IMR-90 (cell line): ENCODE data around the gene SCN4A. TPM values are rescaled to one million over a fixed set of nuclear protein-coding genes. Genes with fewer than 3 reads are reported as not detected.

Source experiments
- ATAC-seq: fragments of 200-7000 bp; cut with Tn5 transposase; 2 replicates; pipeline ENCODE4 v1.9.1; 2020; ENCODE audit warnings: low read depth, mild to moderate bottlenecking, moderate library complexity
- BruUV-seq: library from RNA; stranded (reverse); fragments of 400-500 nt; replicated peaks from 2 replicates; lab custom pipeline; 2021; lab: Mats Ljungman, UMichigan
- CTCF ChIA-PET: fragments of 300-600 bp; formaldehyde crosslinking; extraction: SDS; loops from one replicate; lab custom pipeline; 2021; ENCODE audit warnings: antibody characterized with exemption; lab: Yijun Ruan, JAX
- POLR2A ChIA-PET: fragments of 300-600 bp; sonication (Branson Sonifier 250); formaldehyde crosslinking; loops from one replicate; lab custom pipeline; 2022; ENCODE audit warnings: antibody characterized with exemption; ENCODE audit not compliant: unreplicated experiment; lab: Charles Lee
- DNase-seq: peaks from one replicate; pipeline ENCODE4 v3.0.0; 2013
- H2AFZ ChIP-seq: replicated peaks from 2 replicates; pipeline ENCODE3; 2013; ENCODE audit warnings: low read length, mild to moderate bottlenecking; ENCODE audit not compliant: poor library complexity
- H2AK5ac ChIP-seq: 2 replicates; pipeline ENCODE4 v1.6.1; 2013; ENCODE audit warnings: low read depth, low read length, inconsistent platforms
- H2AK9ac ChIP-seq: replicated peaks from 2 replicates; pipeline ENCODE3; 2013; ENCODE audit warnings: mild to moderate bottlenecking, low read depth, low read length, moderate library complexity; ENCODE audit not compliant: poor library complexity
- H2BK120ac ChIP-seq: 2 replicates; pipeline ENCODE4 v1.6.1; 2013; ENCODE audit warnings: low read depth, low read length, inconsistent platforms
- H2BK15ac ChIP-seq: 3 replicates; pipeline ENCODE4 v1.6.1; 2013; ENCODE audit warnings: low read depth, low read length, inconsistent platforms
- H2BK20ac ChIP-seq: 2 replicates; pipeline ENCODE4 v1.6.1; 2013; ENCODE audit warnings: low read depth, mild to moderate bottlenecking, inconsistent platforms, low read length, moderate library complexity
- H2BK5ac ChIP-seq: 2 replicates; pipeline ENCODE4 v1.6.1; 2013; ENCODE audit warnings: mild to moderate bottlenecking, low read depth, low read length, inconsistent platforms; ENCODE audit not compliant: poor library complexity, severe bottlenecking
- H3K14ac ChIP-seq: replicated peaks from 2 replicates; pipeline ENCODE4 v1.6.1; 2013; ENCODE audit warnings: low read depth, low read length, inconsistent platforms
- H3K18ac ChIP-seq: 2 replicates; pipeline ENCODE4 v1.6.1; 2013; ENCODE audit warnings: low read depth, low read length, control low read depth
- H3K23ac ChIP-seq: 2 replicates; pipeline ENCODE4 v1.6.1; 2013; ENCODE audit warnings: low read depth, low read length, inconsistent platforms
- H3K27ac ChIP-seq: 2 replicates; pipeline ENCODE4 v1.5.1; 2013; ENCODE audit warnings: mild to moderate bottlenecking, control low read depth, low read length; ENCODE audit not compliant: insufficient read depth
- H3K27me3 ChIP-seq: 2 replicates; pipeline ENCODE4 v1.6.1; 2013; ENCODE audit warnings: low read length; ENCODE audit not compliant: control insufficient read depth, insufficient read depth
- H3K36me3 ChIP-seq: 2 replicates; pipeline ENCODE4 v1.6.1; 2013; ENCODE audit warnings: low read length, mixed read lengths; ENCODE audit not compliant: control insufficient read depth, insufficient read depth
- H3K4ac ChIP-seq: 2 replicates; pipeline ENCODE4 v1.6.1; 2013; ENCODE audit warnings: low read depth, low read length, inconsistent platforms
- H3K4me1 ChIP-seq: 2 replicates; pipeline ENCODE4 v1.6.1; 2013; ENCODE audit warnings: low read length, mixed read lengths; ENCODE audit not compliant: control insufficient read depth, insufficient read depth
- H3K4me2 ChIP-seq: 2 replicates; pipeline ENCODE4 v1.6.1; 2013; ENCODE audit warnings: low read depth, mild to moderate bottlenecking, control low read depth, low read length, moderate library complexity
- H3K4me3 ChIP-seq: 2 replicates; pipeline ENCODE4 v1.5.1; 2013; ENCODE audit warnings: low read depth, mild to moderate bottlenecking, control low read depth, low read length, moderate library complexity; ENCODE audit not compliant: insufficient read depth
- H3K56ac ChIP-seq: 2 replicates; pipeline ENCODE4 v1.6.1; 2013; ENCODE audit warnings: low read length, inconsistent platforms; ENCODE audit not compliant: insufficient read depth; ENCODE audit errors: extremely low read depth
- H3K79me1 ChIP-seq, 2 experiments: 2 replicates each; pipeline ENCODE4 v1.6.1; 2013; ENCODE audit warnings: low read length in 2 of 2, inconsistent platforms in 1 of 2, low read depth in 1 of 2
- H3K9ac ChIP-seq: 2 replicates; pipeline ENCODE4 v1.6.1; 2013; ENCODE audit warnings: low read depth, low read length, control low read depth
- H3K9me1 ChIP-seq: 2 replicates; pipeline ENCODE4 v1.6.1; 2013; ENCODE audit warnings: low read length, inconsistent platforms; ENCODE audit not compliant: insufficient read depth
- H3K9me3 ChIP-seq: 2 replicates; pipeline ENCODE4 v1.6.1; 2013; ENCODE audit warnings: low read length; ENCODE audit not compliant: control insufficient read depth, insufficient read depth
- H4K20me1 ChIP-seq: 2 replicates; pipeline ENCODE4 v1.6.1; 2013; ENCODE audit warnings: low read length, inconsistent platforms; ENCODE audit not compliant: insufficient read depth
- H4K5ac ChIP-seq: 2 replicates; pipeline ENCODE4 v1.6.1; 2013; ENCODE audit warnings: mild to moderate bottlenecking, low read depth, low read length, control low read depth
- H4K8ac ChIP-seq, 2 experiments: 2 replicates each; pipeline ENCODE4 v1.6.1; 2013; ENCODE audit warnings: low read depth in 2 of 2, low read length in 2 of 2, control low read depth in 1 of 2, inconsistent platforms in 1 of 2
- H4K91ac ChIP-seq: 2 replicates; pipeline ENCODE4 v1.6.1; 2013; ENCODE audit warnings: low read depth, low read length, inconsistent platforms; ENCODE audit not compliant: insufficient read depth
- BHLHE40 ChIP-seq: fragments of 150-350 bp; IDR thresholded peaks from 2 replicates; pipeline ENCODE4 v1.6.1; 2016; ENCODE audit warnings: mild to moderate bottlenecking, low read depth, low read length
- CEBPB ChIP-seq: IDR thresholded peaks from 2 replicates; pipeline ENCODE4 v1.6.1; 2012; ENCODE audit warnings: low read depth, low read length, improper control_type of control experiment
- CHD1 ChIP-seq: IDR thresholded peaks from 2 replicates; pipeline ENCODE4 v1.6.1; 2012; ENCODE audit warnings: low read depth, low read length, improper control_type of control experiment
- FOS ChIP-seq: fragments of 150-350 bp; IDR thresholded peaks from 2 replicates; pipeline ENCODE4 v1.6.1; 2016; ENCODE audit warnings: low read depth, low read length
- MAFK ChIP-seq: IDR thresholded peaks from 2 replicates; pipeline ENCODE4 v1.6.1; 2012; ENCODE audit warnings: low read depth, low read length, improper control_type of control experiment
- MXI1 ChIP-seq: IDR thresholded peaks from 2 replicates; pipeline ENCODE4 v1.6.1; 2012; ENCODE audit warnings: low read depth, mild to moderate bottlenecking, low read length, moderate library complexity, borderline replicate concordance
- POLR2A ChIP-seq: IDR thresholded peaks from 2 replicates; pipeline ENCODE4 v1.6.1; 2012; ENCODE audit warnings: mild to moderate bottlenecking, low read depth, low read length
- RCOR1 ChIP-seq: IDR thresholded peaks from 2 replicates; pipeline ENCODE4 v1.6.1; 2012; ENCODE audit warnings: mild to moderate bottlenecking, low read length, improper control_type of control experiment; ENCODE audit not compliant: insufficient replicate concordance
- RFX5 ChIP-seq: IDR thresholded peaks from 2 replicates; pipeline ENCODE4 v1.8.0; 2012; ENCODE audit warnings: low read depth, mild to moderate bottlenecking, low read length, moderate library complexity
- WGBS, 2 experiments: methylation state at CpG; one replicate each; pipeline versions ENCODE4 v1.1.5 to v1.1.7; 2013; ENCODE audit warnings: missing lambda C conversion rate in 2 of 2; ENCODE audit not compliant: insufficient read length in 1 of 2; ENCODE audit errors: extremely low coverage in 2 of 2; 5-methylcytosine and 5-hydroxymethylcytosine counted together
- dilution Hi-C: fragments of 300-500 bp; cut with HindIII; formaldehyde crosslinking; loops from one replicate; pipeline ENCODE4 v1.14.3; 2018; ENCODE audit warnings: low sequenced_read_pairs; ENCODE audit not compliant: unreplicated experiment
- in situ Hi-C: fragments of 300-500 bp; cut with MboI; formaldehyde crosslinking; loops from 3 replicates; pipeline ENCODE4 v1.14.3; 2019; ENCODE audit warnings: low sequenced_read_pairs, inconsistent platforms, mixed read lengths
- intact Hi-C: fragments of 100-400 bp; cut with micrococcal nuclease; formaldehyde crosslinking; loops from 2 replicates; pipeline ENCODE4 v1.10.0; 2022
- polyA plus RNA-seq, 3 experiments: library from polyadenylated mRNA; depleted of rRNA; stranded (reverse); fragments of >200 nt; gene quantifications; 2 replicates each; pipeline ENCODE4 v1.2.3, GENCODE V29; 2012; ENCODE audit warnings: low replicate concordance in 1 of 3
- total RNA-seq: library from RNA; depleted of rRNA; stranded (reverse); fragments of >200 nt; gene quantifications from 2 replicates; pipeline ENCODE4 v1.2.3, GENCODE V29; 2012

Gene SCN4A
- total and polyA plus RNA-seq, 2 of the 4 experiments (the other 2 are of a cell fraction): not detected

GRCh38 chr17:63927464-63928171 is 45.1 kb downstream of the SCN4A start:
- Histone ChIP-seq H4K5ac (no peak overlapping the region), H4K20me1 (no peaks in the 10 kb centered on the region), H3K56ac (no peak overlapping the region), H2AK5ac (no peak overlapping the region), H3K36me3 (no peaks in the 10 kb centered on the region), H2BK5ac (no peak overlapping the region), H2AK9ac (no peak overlapping the region), H4K8ac (no peak overlapping the region), H3K4ac (no peak overlapping the region), H3K9ac (no peak overlapping the region), H3K18ac (no peak overlapping the region), H3K9me3 (no peaks in the 10 kb centered on the region), H3K4me3 (no peak overlapping the region), H4K91ac (no peak overlapping the region), H3K4me2 (no peak overlapping the region), H2AFZ (no peak overlapping the region), H3K4me1 (no peaks in the 10 kb centered on the region), H3K14ac (no peak overlapping the region), H3K79me1 (no peaks in the 10 kb centered on the region), H3K23ac (no peak overlapping the region), H3K27ac (no peak overlapping the region), H3K9me1 (no peaks in the 10 kb centered on the region), H2BK20ac (no peak overlapping the region), H2BK15ac (no peak overlapping the region), H2BK120ac (no peak overlapping the region), H3K27me3 (peaks cover 13% of the 10 kb centered on the region)
- ATAC-seq (no peak), DNase-seq (no peak)
- in situ Hi-C loops (no loop called here), dilution Hi-C loops (no loop called here), intact Hi-C loops (no loop called here)
- TF ChIP-seq POLR2A (no peak), BHLHE40 (no peak), MXI1 (no peak), CHD1 (no peak), FOS (no peak), MAFK (no peak), RCOR1 (no peak), RFX5 (no peak), CEBPB (no peak)
- ChIA-PET CTCF (interaction anchor here (0.6 kb wide), 1 partner anchor 99 kb away, joined by 4 read pairs; no protein-coding TSS in a partner anchor), POLR2A (no interaction called here)
- BruUV-seq: no TSS peak
- WGBS, 2 experiments: no CpG with 5 or more reads among the region's 8 CpGs
